Stimulated activated CD4-positive, alpha-beta T cell treated with anti-CD3 and anti-CD28 coated beads, Interleukin-12 subunit alpha, Interleukin-12 subunit beta, amount 100 ng/mL, for 24 hours (primary cell): ENCODE data around the gene HILPDA.

Source experiments
- DNase-seq, 2 experiments: peaks; one replicate each; pipeline ENCODE4 v3.0.0-alpha.2; 2020; ENCODE audit warnings: low read depth in 2 of 2

The HILPDA gene

GRCh38 chr7:128455543-128456254 is at the start of gene HILPDA:
Gene HILPDA, plus strand, starts transcription at chr7:128455878. Its CDS starts 1,391 bp downstream, at chr7:128457269.
- DNase-seq = peak; percentile 88 to 90

GRCh38 chr7:128406314-128407232 is 49.1 kb upstream of the HILPDA start:
- DNase-seq = no peak

- no peak for DNase-seq
Measured at GRCh38 chr7:128407233-128407589, 48.5 kb upstream of the HILPDA start.

- no peak for DNase-seq
Measured at GRCh38 chr7:128407751-128408708, 47.6 kb upstream of the HILPDA start.

- no peak for DNase-seq
Measured at GRCh38 chr7:128408709-128409595, 46.7 kb upstream of the HILPDA start.

- DNase-seq = peak; percentile 70 to 92
Measured at GRCh38 chr7:128409596-128410450, 45.9 kb upstream of the HILPDA start, which contains the start of gene IMPDH1. Gene IMPDH1, minus strand, starts transcription at chr7:128409982. Its CDS starts 81 bp downstream, at chr7:128409901.

GRCh38 chr7:128410451-128410753 is 45.3 kb upstream of the HILPDA start:
- no peak for DNase-seq

GRCh38 chr7:128415217-128415785 is 40.4 kb upstream of the HILPDA start:
- no peak for DNase-seq

GRCh38 chr7:128417071-128417470 is 38.6 kb upstream of the HILPDA start:
- DNase-seq = no peak

GRCh38 chr7:128419257-128419656 is 36.4 kb upstream of the HILPDA start:
- DNase-seq = no peak

- no peak for DNase-seq
Measured at GRCh38 chr7:128420773-128421172, 34.9 kb upstream of the HILPDA start.

GRCh38 chr7:128421384-128421783 is 34.3 kb upstream of the HILPDA start:
- no peak for DNase-seq

GRCh38 chr7:128422037-128422436 is 33.6 kb upstream of the HILPDA start:
- DNase-seq = no peak

GRCh38 chr7:128422842-128423241 is 32.8 kb upstream of the HILPDA start:
- no peak for DNase-seq

GRCh38 chr7:128424686-128425275 is 30.9 kb upstream of the HILPDA start:
- no peak for DNase-seq

GRCh38 chr7:128425850-128426249 is 29.8 kb upstream of the HILPDA start:
- peak; percentile 59 to 86 for DNase-seq

GRCh38 chr7:128427289-128427891 is 28.3 kb upstream of the HILPDA start:
- no peak for DNase-seq

- DNase-seq = no peak
Measured at GRCh38 chr7:128430207-128430606, 25.5 kb upstream of the HILPDA start.

GRCh38 chr7:128431221-128431620 is 24.5 kb upstream of the HILPDA start:
- no peak for DNase-seq
